Kidney (tissue), 14 donors: ENCODE data around the gene TBCK. TPM values are rescaled to one million over a fixed set of nuclear protein-coding genes. Genes with fewer than 3 reads are reported as not detected.

ENCODE experiments used
- DNase-seq, 5 donors: peaks; one replicate each; pipeline ENCODE4 v3.0.0-alpha.2; 2013 to 2020
- FAIRE-seq: peaks from 2 replicates; lab custom pipeline; 2012; peaks lifted over from hg19 to GRCh38; lab: Jason Lieb, UNC
- H3K27ac ChIP-seq, 2 donors: one replicate each; pipeline ENCODE4 v1.7.0; 2013; ENCODE audit warnings: low read depth in 2 of 2, low read length in 2 of 2, inconsistent platforms in 1 of 2
- H3K27me3 ChIP-seq: one replicate; pipeline ENCODE4 v1.7.1; 2013; ENCODE audit warnings: low read length, inconsistent platforms; ENCODE audit not compliant: control insufficient read depth, insufficient read depth
- H3K36me3 ChIP-seq, 3 donors: one replicate each; pipeline versions ENCODE4 v1.7.0 to v1.7.1; 2013; ENCODE audit warnings: low read length in 3 of 3, control low read depth in 1 of 3, inconsistent platforms in 1 of 3; ENCODE audit not compliant: insufficient read depth in 3 of 3, control insufficient read depth in 2 of 3
- H3K4me1 ChIP-seq, 3 donors: one replicate each; pipeline versions ENCODE4 v1.7.0 to v1.7.1; 2013; ENCODE audit warnings: low read length in 3 of 3, inconsistent platforms in 1 of 3, low read depth in 1 of 3; ENCODE audit not compliant: control insufficient read depth in 2 of 3, insufficient read depth in 2 of 3
- H3K4me3 ChIP-seq, 3 donors: one replicate each; pipeline versions ENCODE4 v1.7.0 to v1.8.1; 2013; ENCODE audit warnings: low read length in 3 of 3, control low read depth in 1 of 3, inconsistent platforms in 1 of 3
- H3K9ac ChIP-seq, 3 donors: one replicate each; pipeline versions ENCODE4 v1.7.0 to v1.7.1; 2013; ENCODE audit warnings: low read length in 3 of 3, control low read depth in 1 of 3, inconsistent platforms in 1 of 3
- H3K9me3 ChIP-seq, 3 donors: one replicate each; pipeline versions ENCODE4 v1.7.0 to v1.7.1; 2013; ENCODE audit warnings: low read length in 3 of 3, control low read depth in 1 of 3, inconsistent platforms in 1 of 3; ENCODE audit not compliant: control insufficient read depth in 2 of 3, insufficient read depth in 1 of 3
- CTCF ChIP-seq: IDR thresholded peaks from 3 replicates; pipeline ENCODE4 v1.5.1; 2012; ENCODE audit warnings: mild to moderate bottlenecking, moderate library complexity, borderline replicate concordance; ENCODE audit not compliant: insufficient read depth; ENCODE audit errors: extremely low read depth
- intact Hi-C: fragments of 100-400 bp; cut with DNase I; formaldehyde crosslinking; loops from one replicate; pipeline ENCODE4 v1.11.1; 2022
- polyA plus RNA-seq: library from polyadenylated mRNA; stranded (reverse); fragments of 350-450 nt; fragmentation: Illumina TruSeq; extraction: RNeasy Lipid Tissue Mini Kit (QIAGEN cat#74804); gene quantifications from one replicate; pipeline ENCODE4 v1.2.3, GENCODE V29; 2014; ENCODE audit warnings: low read depth, low replicate concordance; ENCODE audit not compliant: insufficient read depth
- total RNA-seq: library from RNA; stranded (reverse); fragmentation: NEBNext Ultra II Directional; extraction: Animal tissue kit (Norgen Biotek cat#: 25700); gene quantifications from one replicate; pipeline ENCODE4 v1.2.1, GENCODE V29; 2021
- donor health status: control.
- donor health status: control.
- donor health status: control.
- donor health status: control.
- donor health status: control.
- donor health status: DM: yes; HTN: yes; CAD: no.
- donor health status: Normal renal cell carcinoma (clear cell type).

Gene TBCK
- total and polyA plus RNA-seq, 2 donors from 2014 or later = 15.8 to 50.0 TPM

DNA sequence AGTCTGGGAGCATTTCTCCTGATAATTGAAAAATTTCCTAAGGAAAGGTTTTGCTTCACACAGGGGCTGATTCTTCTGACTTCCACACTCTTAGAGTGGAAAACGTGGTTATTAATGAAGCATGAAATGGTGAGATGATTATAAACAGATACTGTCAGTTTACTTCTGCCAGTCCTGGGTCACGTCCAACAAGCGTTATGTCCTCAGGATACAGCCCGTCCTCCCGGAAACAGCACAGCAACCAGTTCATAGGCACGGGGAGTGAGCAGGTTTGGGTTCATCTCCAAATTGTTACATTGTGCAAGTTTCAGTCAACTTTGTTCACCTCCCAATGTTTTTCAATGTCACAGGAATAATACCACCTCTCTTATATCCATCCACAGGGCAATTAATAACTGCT lies 321.9 kb downstream of the TBCK start:
- Histone ChIP-seq H3K4me3 (no peak overlapping the region), H3K27me3 (no peaks in the 10 kb centered on the region), H3K9me3 (no peaks in the 10 kb centered on the region), H3K9ac (no peak overlapping the region), H3K4me1 (peaks cover 4 to 37% (median 32%) of the 10 kb centered on the region in 3 donors), H3K27ac (no peak overlapping the region), H3K36me3 (no peaks in the 10 kb centered on the region)
- no peak for DNase-seq
- FAIRE-seq = no peak
- no peak for TF ChIP-seq CTCF
- intact Hi-C loops = no loop called here

DNA sequence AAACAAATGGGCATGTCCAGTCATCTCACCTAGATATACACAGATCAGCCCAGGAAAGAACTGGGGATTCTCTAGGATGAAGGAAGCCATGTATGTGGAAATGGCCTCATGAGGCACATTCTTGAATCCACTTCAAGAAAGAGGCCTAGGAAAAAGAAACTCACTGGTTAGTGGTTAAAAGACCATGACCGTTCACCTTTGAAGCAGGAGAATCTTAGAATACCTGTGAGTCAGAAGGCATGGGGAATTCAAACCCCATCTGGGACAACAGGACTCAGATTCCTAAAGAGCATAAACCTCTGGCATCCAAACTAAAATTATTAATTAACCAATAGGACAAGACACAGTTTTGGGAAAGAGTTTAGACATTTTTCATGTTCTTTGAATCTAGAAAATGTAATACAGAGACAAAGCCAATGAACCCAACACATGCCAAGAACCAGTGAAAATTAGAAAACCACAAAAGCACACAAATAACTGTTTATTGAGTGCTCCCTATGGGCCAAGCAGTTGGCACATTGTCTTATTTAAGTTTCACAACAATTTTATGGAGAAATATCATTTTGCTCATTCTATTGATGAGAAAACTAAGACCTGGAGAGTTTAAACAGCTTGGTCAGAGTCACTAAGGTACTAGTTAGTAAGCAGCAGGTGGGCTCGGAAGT lies 323.2 kb downstream of the TBCK start:
- Histone ChIP-seq H3K9me3 (no peaks in the 10 kb centered on the region), H3K27me3 (no peaks in the 10 kb centered on the region), H3K36me3 (no peaks in the 10 kb centered on the region), H3K4me3 (no peak overlapping the region), H3K27ac (peak overlapping the region in 1 of 2 donors; percentile 19), H3K9ac (no peak overlapping the region), H3K4me1 (peaks cover 0 to 32% (median 30%) of the 10 kb centered on the region in 3 donors)
- FAIRE-seq (peak; percentile 61), DNase-seq (peak in 2 of 5 donors; percentile 27 to 34)
- TF ChIP-seq CTCF = no peak
- intact Hi-C loops = no loop called here

- intact Hi-C loops = no loop called here
- no peak for DNase-seq
- H3K27me3 ChIP-seq = no peaks in the 10 kb centered on the region
- no peak overlapping the region for H3K4me3 ChIP-seq
- peak overlapping the region in 1 of 2 donors; percentile 66 for H3K27ac ChIP-seq
- no peaks in the 10 kb centered on the region for H3K9me3 ChIP-seq
- H3K4me1 ChIP-seq = peaks cover 0 to 32% (median 30%) of the 10 kb centered on the region in 3 donors
- H3K36me3 ChIP-seq = no peaks in the 10 kb centered on the region
- TF ChIP-seq CTCF = no peak
- no peak for FAIRE-seq
- H3K9ac ChIP-seq = no peak overlapping the region
Observed at GRCh38 chr4:105991726-105992125, 324.3 kb downstream of the TBCK start.

Other genes with a start within 250 kb of the TBCK start
- gene AIMP1, start 341 bp upstream of the TBCK start, total RNA-seq = 47.1 TPM
- gene AIMP1, start 341 bp upstream of the TBCK start, polyA plus RNA-seq = 43.3 TPM
- gene GIMD1, start 52.6 kb upstream of the TBCK start, total RNA-seq = not detected
- gene GIMD1, start 52.6 kb upstream of the TBCK start, polyA plus RNA-seq = not detected